ENCODE data around the gene MED9.
"Not testable (repeated sequence)": the region's sequence is repeated elsewhere in the genome, so short reads cannot be mapped to it uniquely, and the experiment has no call there.

Gene MED9

GRCh38 chr17:17456251-17456650, 20.5 kb upstream of the MED9 start:
- no peak for DNase-seq

- DNase-seq = no peak
Measured at GRCh38 chr17:17457680-17458079, 19.1 kb upstream of the MED9 start.

- no peak for DNase-seq
Measured at GRCh38 chr17:17460038-17460437, 16.8 kb upstream of the MED9 start.

GRCh38 chr17:17462048-17462824, 14.6 kb upstream of the MED9 start:
- DNase-seq = no peak

- no peak for DNase-seq
Measured at GRCh38 chr17:17463821-17464220, 13.0 kb upstream of the MED9 start.

- DNase-seq = not testable (repeated sequence)
Measured at GRCh38 chr17:17465878-17466277, 10.9 kb upstream of the MED9 start.

- DNase-seq = no peak
Measured at GRCh38 chr17:17466511-17466910, 10.3 kb upstream of the MED9 start.

- no peak for DNase-seq
Measured at GRCh38 chr17:17467016-17467415, 9.8 kb upstream of the MED9 start.

- DNase-seq = no peak
Measured at GRCh38 chr17:17467720-17468119, 9.1 kb upstream of the MED9 start.

GRCh38 chr17:17468217-17469010, 8.4 kb upstream of the MED9 start:
- no peak for DNase-seq

GRCh38 chr17:17469358-17469757, 7.4 kb upstream of the MED9 start:
- DNase-seq = no peak

GRCh38 chr17:17469996-17470395, 6.8 kb upstream of the MED9 start:
- DNase-seq = no peak

- no peak for DNase-seq
Measured at GRCh38 chr17:17472333-17472920, 4.4 kb upstream of the MED9 start.

- no peak for DNase-seq
Measured at GRCh38 chr17:17474341-17474740, 2.5 kb upstream of the MED9 start.

GRCh38 chr17:17479209-17479608, 2.4 kb downstream of the MED9 start:
- no peak for DNase-seq

GRCh38 chr17:17480593-17481148, 3.9 kb downstream of the MED9 start:
- no peak for DNase-seq

- DNase-seq = no peak
Measured at GRCh38 chr17:17481860-17482259, 5.1 kb downstream of the MED9 start.

GRCh38 chr17:17484451-17484899, 7.7 kb downstream of the MED9 start:
- no peak for DNase-seq

GRCh38 chr17:17485420-17485819, 8.6 kb downstream of the MED9 start:
- DNase-seq = no peak

GRCh38 chr17:17486416-17486815, 9.6 kb downstream of the MED9 start:
- not testable (repeated sequence) for DNase-seq

- DNase-seq = no peak
Measured at GRCh38 chr17:17487998-17488397, 11.2 kb downstream of the MED9 start.

- DNase-seq = no peak
Measured at GRCh38 chr17:17491031-17491471, 14.3 kb downstream of the MED9 start.

GRCh38 chr17:17491546-17491988, 14.8 kb downstream of the MED9 start:
- DNase-seq = no peak

All from NCI-H774 (cell line).